Ascending aorta (tissue), 2 donors: ENCODE data around the gene FXYD6. TPM values are rescaled to one million over a fixed set of nuclear protein-coding genes. Genes with fewer than 3 reads are reported as not detected.

Source experiments
- DNase-seq, 2 donors: peaks; one replicate each; pipeline ENCODE4 v3.0.0-alpha.2; 2019; ENCODE audit warnings: low spot score in 2 of 2
- H3K27ac ChIP-seq, 2 donors: fragments of 200-600 bp; sonication (generic); one replicate each; pipeline ENCODE4 v1.5.1; 2016 to 2017; ENCODE audit warnings: mild to moderate bottlenecking in 1 of 2
- H3K27me3 ChIP-seq: fragments of 200-600 bp; sonication (generic); one replicate; pipeline ENCODE4 v1.5.1; 2017
- H3K36me3 ChIP-seq, 2 donors: fragments of 200-600 bp; sonication (generic); one replicate each; pipeline ENCODE4 v1.5.1; 2016
- H3K4me1 ChIP-seq, 2 donors: fragments of 200-600 bp; sonication (generic); one replicate each; pipeline ENCODE4 v1.5.1; 2016 to 2017; ENCODE audit warnings: mild to moderate bottlenecking in 1 of 2
- H3K4me3 ChIP-seq, 2 donors: fragments of 200-600 bp; sonication (generic); one replicate each; pipeline ENCODE4 v1.5.1; 2016 to 2017; ENCODE audit warnings: mild to moderate bottlenecking in 1 of 2
- H3K9me3 ChIP-seq, 2 donors: fragments of 200-600 bp; sonication (generic); one replicate each; pipeline ENCODE4 v1.5.1; 2016
- intact Hi-C: fragments of 100-400 bp; cut with DNase I; formaldehyde crosslinking; loops from one replicate; pipeline ENCODE4 v1.15.1; 2023
- total RNA-seq: library from RNA; depleted of rRNA; stranded (reverse); fragments of >200 nt; gene quantifications from one replicate; pipeline ENCODE4 v1.1.0, GENCODE V29; 2016
- TF ChIP-seq, protein P1 (sequence below), 3 experiments: fragments of 200-600 bp in 2 of 3; fragments of 450-650 bp in 1 of 3; sonication (generic) in 2 of 3; IDR thresholded peaks; one replicate each; pipeline ENCODE4 v1.5.1; 2016 to 2019; ENCODE audit warnings: antibody characterized with exemption in 3 of 3, mild to moderate bottlenecking in 1 of 3, moderate library complexity in 1 of 3

The FXYD6 gene
- total RNA-seq, 1 donor from 2014 or later: 16.4 TPM

DNA sequence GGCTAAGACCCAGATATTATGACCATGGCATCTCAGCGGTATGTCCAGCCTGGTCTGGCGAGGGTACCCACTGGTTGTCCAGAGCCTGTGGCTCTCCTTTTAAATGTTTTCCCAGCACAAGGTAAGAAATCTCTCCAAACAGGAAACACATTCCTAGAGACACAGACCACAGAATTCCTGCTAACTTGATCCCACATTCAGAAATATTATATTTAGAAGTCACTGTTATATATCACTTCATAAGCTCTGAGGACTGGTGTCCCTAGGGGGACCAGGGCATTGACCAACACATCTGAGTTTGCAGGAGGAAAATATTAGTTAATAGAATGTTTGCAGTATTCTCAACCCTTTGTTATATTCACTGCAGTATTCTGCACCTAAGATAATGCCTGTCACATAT, 29.7 kb upstream of the FXYD6 start:
- no peaks in the 10 kb centered on the region for H3K36me3 ChIP-seq
- H3K4me1 ChIP-seq: no peaks in the 10 kb centered on the region
- no peak overlapping the region for H3K27ac ChIP-seq
- TF ChIP-seq, protein P1, sequence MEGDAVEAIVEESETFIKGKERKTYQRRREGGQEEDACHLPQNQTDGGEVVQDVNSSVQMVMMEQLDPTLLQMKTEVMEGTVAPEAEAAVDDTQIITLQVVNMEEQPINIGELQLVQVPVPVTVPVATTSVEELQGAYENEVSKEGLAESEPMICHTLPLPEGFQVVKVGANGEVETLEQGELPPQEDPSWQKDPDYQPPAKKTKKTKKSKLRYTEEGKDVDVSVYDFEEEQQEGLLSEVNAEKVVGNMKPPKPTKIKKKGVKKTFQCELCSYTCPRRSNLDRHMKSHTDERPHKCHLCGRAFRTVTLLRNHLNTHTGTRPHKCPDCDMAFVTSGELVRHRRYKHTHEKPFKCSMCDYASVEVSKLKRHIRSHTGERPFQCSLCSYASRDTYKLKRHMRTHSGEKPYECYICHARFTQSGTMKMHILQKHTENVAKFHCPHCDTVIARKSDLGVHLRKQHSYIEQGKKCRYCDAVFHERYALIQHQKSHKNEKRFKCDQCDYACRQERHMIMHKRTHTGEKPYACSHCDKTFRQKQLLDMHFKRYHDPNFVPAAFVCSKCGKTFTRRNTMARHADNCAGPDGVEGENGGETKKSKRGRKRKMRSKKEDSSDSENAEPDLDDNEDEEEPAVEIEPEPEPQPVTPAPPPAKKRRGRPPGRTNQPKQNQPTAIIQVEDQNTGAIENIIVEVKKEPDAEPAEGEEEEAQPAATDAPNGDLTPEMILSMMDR (IDR thresholded peaks at IDR 0.05): no peak
- H3K4me3 ChIP-seq: no peak overlapping the region
- H3K27me3 ChIP-seq: no peaks in the 10 kb centered on the region
- intact Hi-C loops: no loop called here
- H3K9me3 ChIP-seq: no peaks in the 10 kb centered on the region
- DNase-seq: no peak

DNA sequence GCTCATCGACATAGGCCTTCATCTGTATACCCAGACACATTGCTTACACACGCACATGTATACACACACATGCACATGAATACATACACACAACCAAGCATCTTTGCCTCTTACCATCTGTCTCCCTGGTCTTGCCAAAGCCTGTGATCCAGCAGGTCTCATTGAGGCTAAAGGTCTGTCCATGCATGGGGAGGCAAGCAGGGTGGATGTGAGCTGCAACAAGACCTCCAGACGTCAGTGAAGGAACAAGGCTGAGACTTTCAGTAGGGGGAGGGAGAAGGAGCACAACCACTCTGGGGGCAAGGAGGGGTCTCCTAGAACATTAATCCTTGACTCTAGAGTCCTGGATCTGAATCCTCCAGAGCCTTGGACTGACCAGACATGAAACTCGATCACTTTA, 29.1 kb upstream of the FXYD6 start:
- Histone ChIP-seq H3K4me3 (no peak overlapping the region), H3K4me1 (no peaks in the 10 kb centered on the region), H3K27ac (no peak overlapping the region), H3K9me3 (no peaks in the 10 kb centered on the region), H3K27me3 (no peaks in the 10 kb centered on the region), H3K36me3 (no peaks in the 10 kb centered on the region)
- TF ChIP-seq, protein P1 (IDR thresholded peaks at IDR 0.05): no peak
- intact Hi-C loops: no loop called here
- DNase-seq: no peak

DNA sequence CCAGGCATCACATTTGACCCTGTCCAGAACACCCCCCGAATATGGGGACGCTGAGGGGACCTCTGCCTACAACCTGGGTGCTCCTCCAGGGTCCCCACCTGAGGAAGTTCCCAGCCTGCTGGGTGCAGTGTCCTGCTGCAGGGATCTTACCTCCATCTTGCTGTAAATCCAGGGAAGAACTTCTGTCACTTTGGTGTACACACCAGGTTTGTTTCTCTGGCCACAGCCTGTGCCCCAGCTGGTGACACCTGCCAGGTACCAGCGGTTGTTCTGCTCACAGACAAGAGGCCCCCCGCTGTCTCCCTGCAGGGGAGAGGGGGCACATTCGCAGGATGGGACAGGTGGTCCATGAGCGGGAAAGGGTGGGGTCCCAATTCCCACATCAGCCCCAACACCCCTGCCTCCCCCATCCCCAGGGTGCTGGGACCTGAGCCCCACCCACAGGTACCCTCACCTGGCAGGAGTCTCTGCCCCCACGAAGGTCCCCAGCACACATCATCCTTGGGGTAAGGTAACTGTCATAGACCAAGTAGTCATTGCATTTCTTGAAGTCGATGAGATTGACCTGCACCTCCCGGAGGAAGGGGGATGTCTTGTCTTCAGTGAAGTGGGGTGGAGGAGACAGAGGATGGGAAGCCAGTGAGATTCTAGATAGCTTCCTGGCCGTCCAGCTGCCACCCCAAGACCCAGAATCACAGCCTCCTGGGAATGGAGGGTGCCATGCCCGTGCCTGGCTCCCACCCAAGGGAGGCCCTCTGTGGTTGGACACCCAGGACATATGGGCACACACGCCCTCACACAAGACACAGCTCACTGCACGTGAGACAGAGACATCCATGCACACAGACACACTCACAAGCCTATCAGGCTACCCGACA, 27.3 kb upstream of the FXYD6 start:
- no peaks in the 10 kb centered on the region for H3K4me1 ChIP-seq
- intact Hi-C loops: no loop called here
- no peaks in the 10 kb centered on the region for H3K9me3 ChIP-seq
- H3K27ac ChIP-seq: no peak overlapping the region
- H3K4me3 ChIP-seq: no peak overlapping the region
- no peak for DNase-seq
- no peaks in the 10 kb centered on the region for H3K36me3 ChIP-seq
- TF ChIP-seq, protein P1 (IDR thresholded peaks at IDR 0.05): no peak
- no peaks in the 10 kb centered on the region for H3K27me3 ChIP-seq

DNA sequence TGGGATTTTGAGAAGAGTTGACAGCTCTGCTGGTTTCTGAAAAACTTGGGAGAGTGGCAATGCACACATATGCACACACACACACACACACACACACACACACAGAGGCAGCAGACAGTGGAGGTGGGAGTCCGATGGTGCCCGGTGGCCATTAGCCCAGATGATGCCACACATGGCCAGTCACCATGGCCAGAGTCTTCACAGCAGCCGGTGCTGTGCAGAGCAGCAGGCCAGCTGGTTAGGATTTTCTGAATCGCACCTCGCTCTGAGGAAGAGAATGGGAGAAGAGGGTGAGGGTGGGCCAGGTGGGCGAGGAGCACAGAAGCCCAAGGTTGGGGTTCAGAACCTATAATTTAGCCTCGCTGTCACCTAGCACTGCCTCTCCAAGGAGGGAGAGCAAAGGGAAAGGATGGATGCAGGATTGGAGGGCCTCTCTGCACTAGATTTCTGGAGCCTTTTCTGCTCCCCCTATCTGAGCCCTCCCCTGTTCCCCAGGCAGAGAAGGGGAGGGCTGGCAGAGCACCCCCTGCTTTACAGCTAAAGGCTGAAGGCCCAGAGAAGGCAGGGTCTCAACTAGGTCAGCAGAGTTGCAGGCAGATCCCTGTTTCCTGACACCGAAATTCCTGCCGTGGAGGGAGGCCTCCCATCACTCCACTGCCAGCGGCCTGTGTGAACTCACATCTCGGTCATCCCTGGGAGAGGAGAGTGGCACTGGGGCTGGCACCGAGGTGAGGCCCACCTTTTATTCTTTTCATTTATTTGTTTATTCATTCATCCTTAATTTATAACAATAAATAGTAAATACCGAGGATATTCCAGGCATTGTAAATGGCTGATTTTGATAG, 25.8 kb upstream of the FXYD6 start:
- Histone ChIP-seq H3K27me3 (no peaks in the 10 kb centered on the region), H3K4me3 (no peak overlapping the region), H3K4me1 (no peaks in the 10 kb centered on the region), H3K27ac (no peak overlapping the region), H3K9me3 (no peaks in the 10 kb centered on the region), H3K36me3 (no peaks in the 10 kb centered on the region)
- intact Hi-C loops: no loop called here
- TF ChIP-seq, protein P1 (IDR thresholded peaks at IDR 0.05): no peak
- DNase-seq: no peak

DNA sequence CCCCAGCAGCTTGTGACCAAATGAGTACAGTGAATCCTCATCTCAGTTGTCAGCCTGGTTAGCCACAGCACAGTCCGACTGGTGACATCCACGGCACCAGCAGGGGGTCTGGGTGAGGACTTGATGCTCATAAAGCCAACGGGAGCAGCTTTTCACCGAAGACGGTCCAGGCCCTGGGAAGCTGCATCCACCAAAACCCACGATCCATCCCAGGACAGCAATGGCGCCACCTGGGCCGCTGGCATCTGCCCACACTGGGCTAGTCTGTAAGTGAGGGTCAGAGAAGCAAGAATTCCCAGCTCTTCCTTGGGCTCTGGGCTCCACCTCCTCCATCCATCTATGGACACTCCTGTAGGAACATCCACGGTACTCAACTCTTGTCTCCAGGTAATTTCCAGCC, 25.1 kb upstream of the FXYD6 start:
- no peak overlapping the region for H3K4me3 ChIP-seq
- TF ChIP-seq, protein P1 (IDR thresholded peaks at IDR 0.05): no peak
- H3K9me3 ChIP-seq: no peaks in the 10 kb centered on the region
- H3K27me3 ChIP-seq: no peaks in the 10 kb centered on the region
- no peak for DNase-seq
- intact Hi-C loops: no loop called here
- no peaks in the 10 kb centered on the region for H3K4me1 ChIP-seq
- no peaks in the 10 kb centered on the region for H3K36me3 ChIP-seq
- H3K27ac ChIP-seq: no peak overlapping the region
